HCT116 (cell line): ENCODE data around the gene ERG. TPM values are rescaled to one million over a fixed set of nuclear protein-coding genes. Genes with fewer than 3 reads are reported as not detected.

Experiments used
- ATAC-seq: fragments of 200-7000 bp; cut with Tn5 transposase; 2 replicates; pipeline ENCODE4 v1.9.1; 2020; ENCODE audit warnings: mild to moderate bottlenecking, moderate library complexity
- BruUV-seq: library from RNA; stranded (reverse); fragments of 400-500 nt; replicated peaks from 2 replicates; lab custom pipeline; 2021; lab: Mats Ljungman, UMichigan
- CTCF ChIA-PET: fragments of 300-600 bp; sonication (Branson Sonifier 250); formaldehyde crosslinking; loops from one replicate; lab custom pipeline; 2021; ENCODE audit warnings: antibody characterized with exemption; lab: Charles Lee
- POLR2A ChIA-PET: fragments of 300-600, 350-600 bp; sonication (Branson Sonifier 250); formaldehyde crosslinking; loops from one replicate; lab custom pipeline; 2021; ENCODE audit warnings: antibody characterized with exemption; lab: Charles Lee
- RAD21 ChIA-PET, 2 experiments: fragments of 300-600 bp; sonication (Branson Sonifier 250); formaldehyde crosslinking; loops; one replicate each; lab custom pipeline; 2023; ENCODE audit warnings: low total read pairs in 2 of 2; ENCODE audit not compliant: uncharacterized antibody in 2 of 2, unreplicated experiment in 2 of 2, low non-redundant PET in 1 of 2; lab: Charles Lee
- DNase-seq: peaks from one replicate; pipeline ENCODE4 v3.0.0-alpha.2; 2010; ENCODE audit warnings: low read depth, low spot score
- H2AFZ ChIP-seq: fragments of 200-600 bp; shearing (Covaris generic), sonication (generic); 2 replicates; pipeline ENCODE4 v1.6.1; 2017; ENCODE audit warnings: low read depth, mixed run types, mixed read lengths, antibody characterized with exemption, low read length; ENCODE audit not compliant: poor library complexity, severe bottlenecking
- H3K27ac ChIP-seq: 2 replicates; pipeline ENCODE4 v1.5.1; 2012; ENCODE audit warnings: low read depth, low read length
- H3K27me3 ChIP-seq: fragments of 200-600 bp; sonication (generic); 2 replicates; pipeline ENCODE4 v1.6.1; 2016; ENCODE audit warnings: mixed run types, low read length, mixed read lengths; ENCODE audit not compliant: insufficient read depth
- H3K36me3 ChIP-seq, 2 experiments: fragments of 200-500 bp in 1 of 2; fragments of 200-600 bp in 1 of 2; sonication (Bioruptor generic) in 1 of 2; sonication (generic) in 1 of 2; 2 replicates each; pipeline versions ENCODE4 v1.5.1 to v1.6.1; 2014 to 2016; ENCODE audit warnings: low read length in 2 of 2, inconsistent platforms in 1 of 2, mixed read lengths in 1 of 2, mixed run types in 1 of 2; ENCODE audit not compliant: insufficient read depth in 2 of 2, control insufficient read depth in 1 of 2
- H3K4me1 ChIP-seq, 2 experiments: fragments of 200-600 bp in 1 of 2; sonication (generic) in 1 of 2; 2 replicates each; pipeline versions ENCODE4 v1.5.1 to v1.6.1; 2012 to 2017; ENCODE audit warnings: low read length in 2 of 2, inconsistent platforms in 1 of 2, mild to moderate bottlenecking in 1 of 2, mixed read lengths in 1 of 2, mixed run types in 1 of 2, moderate library complexity in 1 of 2; ENCODE audit not compliant: insufficient read depth in 2 of 2, control insufficient read depth in 1 of 2
- H3K4me2 ChIP-seq: fragments of 200-600 bp; sonication (generic); 2 replicates; pipeline ENCODE4 v1.6.1; 2017; ENCODE audit warnings: mixed run types, low read length, mixed read lengths
- H3K4me3 ChIP-seq, 2 experiments: fragments of 200-600 bp in 1 of 2; sonication (generic) in 1 of 2; replicated peaks in 1 of 2; 2 replicates each; pipeline ENCODE4 v1.5.1; 2011 to 2016; ENCODE audit warnings: low read length in 2 of 2, control low read depth in 1 of 2, low read depth in 1 of 2, mild to moderate bottlenecking in 1 of 2, mixed read lengths in 1 of 2, mixed run types in 1 of 2
- H3K79me2 ChIP-seq: fragments of 200-600 bp; sonication (generic); 2 replicates; pipeline ENCODE4 v1.6.1; 2017; ENCODE audit warnings: mild to moderate bottlenecking, mixed run types, low read length, moderate library complexity, mixed read lengths; ENCODE audit not compliant: insufficient read depth
- H3K9ac ChIP-seq: fragments of 200-600 bp; sonication (generic); 2 replicates; pipeline ENCODE4 v1.6.1; 2016; ENCODE audit warnings: low read length, mixed read lengths
- H3K9me2 ChIP-seq: fragments of 200-600 bp; sonication (generic), shearing (Covaris generic); 2 replicates; pipeline ENCODE4 v1.6.1; 2017; ENCODE audit warnings: mixed run types, mild to moderate bottlenecking, moderate library complexity; ENCODE audit not compliant: insufficient read depth
- H3K9me3 ChIP-seq, 2 experiments: fragments of 200-500 bp in 1 of 2; fragments of 200-600 bp in 1 of 2; sonication (Bioruptor generic) in 1 of 2; sonication (generic) in 1 of 2; 2 replicates each; pipeline ENCODE4 v1.6.1; 2014 to 2017; ENCODE audit warnings: low read length in 2 of 2, mixed read lengths in 2 of 2, inconsistent platforms in 1 of 2, low read depth in 1 of 2, mild to moderate bottlenecking in 1 of 2, mixed run types in 1 of 2, moderate library complexity in 1 of 2; ENCODE audit not compliant: control insufficient read depth in 1 of 2, insufficient read depth in 1 of 2
- H4K20me1 ChIP-seq: fragments of 200-600 bp; sonication (generic), shearing (Covaris generic); 2 replicates; pipeline ENCODE4 v1.6.1; 2017; ENCODE audit warnings: mixed run types, mild to moderate bottlenecking, moderate library complexity; ENCODE audit not compliant: insufficient read depth
- ATF3 ChIP-seq: IDR thresholded peaks from 2 replicates; pipeline ENCODE4 v1.6.1; 2012
- CEBPB ChIP-seq: IDR thresholded peaks from 2 replicates; pipeline ENCODE4 v1.6.1; 2012; ENCODE audit warnings: low read depth
- EZH2 ChIP-seq: fragments of 200-600 bp; sonication (generic); IDR thresholded peaks from 2 replicates; pipeline ENCODE4 v1.6.1; 2017; ENCODE audit warnings: antibody characterized with exemption, mixed run types
- EZH2phosphoT487 ChIP-seq: fragments of 200-600 bp; IDR thresholded peaks from 2 replicates; pipeline ENCODE4 v1.6.1; 2018; ENCODE audit warnings: antibody characterized with exemption, borderline replicate concordance
- FOSL1 ChIP-seq: IDR thresholded peaks from 2 replicates; pipeline ENCODE4 v1.6.1; 2012; ENCODE audit warnings: low read depth
- POLR2AphosphoS5 ChIP-seq: IDR thresholded peaks from 2 replicates; pipeline ENCODE4 v1.6.1; 2011; ENCODE audit warnings: mild to moderate bottlenecking, low read depth, low read length, moderate library complexity
- RAD21 ChIP-seq: IDR thresholded peaks from 2 replicates; pipeline ENCODE4 v1.6.1; 2012; ENCODE audit warnings: low read depth, mild to moderate bottlenecking
- TCF7L2 ChIP-seq: IDR thresholded peaks from 2 replicates; pipeline ENCODE4 v1.7.0; 2011; ENCODE audit warnings: borderline replicate concordance, inconsistent platforms; ENCODE audit not compliant: insufficient read depth, insufficient read length; ENCODE audit errors: extremely low read depth
- intact Hi-C: fragments of 100-400 bp; cut with micrococcal nuclease; formaldehyde crosslinking; loops from 2 replicates; pipeline ENCODE4 v1.10.0; 2022
- total RNA-seq: library from RNA; stranded (reverse); gene quantifications from one replicate; pipeline ENCODE4 v1.2.1, GENCODE V29; 2021; ENCODE audit not compliant: unreplicated experiment
- TF ChIP-seq, protein P1 (sequence below): IDR thresholded peaks from 2 replicates; pipeline ENCODE4 v1.6.1; 2012; ENCODE audit warnings: low read depth
- TF ChIP-seq, protein P2 (sequence below): IDR thresholded peaks from 2 replicates; pipeline ENCODE4 v1.6.1; 2011; ENCODE audit warnings: mild to moderate bottlenecking, low read length, moderate library complexity; ENCODE audit not compliant: insufficient replicate concordance; ENCODE audit errors: extremely low read depth
- TF ChIP-seq, protein P3 (sequence below), 3 experiments: fragments of 200-600 bp in 1 of 3; sonication (generic) in 1 of 3; IDR thresholded peaks in 2 of 3; conservative IDR thresholded peaks in 1 of 3; 2 replicates each; pipeline ENCODE4 v1.5.1; 2012 to 2017; ENCODE audit warnings: low read depth in 2 of 3, low read length in 2 of 3, antibody characterized with exemption in 1 of 3, borderline replicate concordance in 1 of 3, control low read depth in 1 of 3, mild to moderate bottlenecking in 1 of 3, mixed read lengths in 1 of 3, mixed run types in 1 of 3, moderate library complexity in 1 of 3; ENCODE audit not compliant: insufficient read depth in 1 of 3

The ERG gene
- total RNA-seq, 1 experiment from 2014 or later: 0.17 TPM

DNA sequence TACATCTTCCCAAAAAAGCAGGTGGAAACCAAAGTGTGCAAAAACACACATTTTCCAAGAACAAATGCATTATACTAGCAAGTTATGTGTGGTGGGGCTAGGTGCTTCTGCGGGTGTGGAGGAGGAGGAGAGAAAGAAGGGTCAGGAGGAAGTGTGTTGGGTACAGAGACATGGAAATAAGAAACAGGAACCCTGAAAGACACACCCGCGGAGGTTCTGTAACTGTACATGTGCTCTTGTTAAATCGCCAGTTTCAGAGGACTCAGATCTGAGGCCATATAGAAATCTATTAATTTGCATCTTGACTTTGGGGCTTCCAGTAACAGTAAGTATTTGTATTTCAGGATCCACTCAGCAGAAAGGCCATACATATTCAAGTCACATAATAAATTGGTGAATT is 30.9 kb downstream of the ERG start:
- no peaks in the 10 kb centered on the region for H3K9me2 ChIP-seq
- intact Hi-C loops: no loop called here
- no TSS peak for BruUV-seq
- no peaks in the 10 kb centered on the region for H3K9me3 ChIP-seq
- H3K9ac ChIP-seq: no peak overlapping the region
- RAD21 ChIA-PET: no interaction called here
- POLR2A ChIA-PET: no interaction called here
- H3K27ac ChIP-seq: no peak overlapping the region
- TF ChIP-seq, protein P1, sequence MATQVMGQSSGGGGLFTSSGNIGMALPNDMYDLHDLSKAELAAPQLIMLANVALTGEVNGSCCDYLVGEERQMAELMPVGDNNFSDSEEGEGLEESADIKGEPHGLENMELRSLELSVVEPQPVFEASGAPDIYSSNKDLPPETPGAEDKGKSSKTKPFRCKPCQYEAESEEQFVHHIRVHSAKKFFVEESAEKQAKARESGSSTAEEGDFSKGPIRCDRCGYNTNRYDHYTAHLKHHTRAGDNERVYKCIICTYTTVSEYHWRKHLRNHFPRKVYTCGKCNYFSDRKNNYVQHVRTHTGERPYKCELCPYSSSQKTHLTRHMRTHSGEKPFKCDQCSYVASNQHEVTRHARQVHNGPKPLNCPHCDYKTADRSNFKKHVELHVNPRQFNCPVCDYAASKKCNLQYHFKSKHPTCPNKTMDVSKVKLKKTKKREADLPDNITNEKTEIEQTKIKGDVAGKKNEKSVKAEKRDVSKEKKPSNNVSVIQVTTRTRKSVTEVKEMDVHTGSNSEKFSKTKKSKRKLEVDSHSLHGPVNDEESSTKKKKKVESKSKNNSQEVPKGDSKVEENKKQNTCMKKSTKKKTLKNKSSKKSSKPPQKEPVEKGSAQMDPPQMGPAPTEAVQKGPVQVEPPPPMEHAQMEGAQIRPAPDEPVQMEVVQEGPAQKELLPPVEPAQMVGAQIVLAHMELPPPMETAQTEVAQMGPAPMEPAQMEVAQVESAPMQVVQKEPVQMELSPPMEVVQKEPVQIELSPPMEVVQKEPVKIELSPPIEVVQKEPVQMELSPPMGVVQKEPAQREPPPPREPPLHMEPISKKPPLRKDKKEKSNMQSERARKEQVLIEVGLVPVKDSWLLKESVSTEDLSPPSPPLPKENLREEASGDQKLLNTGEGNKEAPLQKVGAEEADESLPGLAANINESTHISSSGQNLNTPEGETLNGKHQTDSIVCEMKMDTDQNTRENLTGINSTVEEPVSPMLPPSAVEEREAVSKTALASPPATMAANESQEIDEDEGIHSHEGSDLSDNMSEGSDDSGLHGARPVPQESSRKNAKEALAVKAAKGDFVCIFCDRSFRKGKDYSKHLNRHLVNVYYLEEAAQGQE: no peak
- TF ChIP-seq ATF3 (no peak), TCF7L2 (no peak)
- H3K36me3 ChIP-seq: no peaks in the 10 kb centered on the region
- ATAC-seq (no peak), DNase-seq (no peak)
- no peaks in the 10 kb centered on the region for H4K20me1 ChIP-seq
- H3K79me2 ChIP-seq: no peaks in the 10 kb centered on the region
- no peak overlapping the region for H2AFZ ChIP-seq
- H3K4me2 ChIP-seq: no peak overlapping the region
- peaks cover 19% of the 10 kb centered on the region for H3K27me3 ChIP-seq
- no peaks in the 10 kb centered on the region for H3K4me1 ChIP-seq
- CTCF ChIA-PET: no interaction called here
- H3K4me3 ChIP-seq: no peak overlapping the region

GRCh38 chr21:38460171-38460742 is 38.0 kb downstream of the ERG start:
- Histone ChIP-seq H3K27ac (no peak overlapping the region), H3K36me3 (no peaks in the 10 kb centered on the region), H3K27me3 (0 out of 2 replicates have a peak, but pooled peaks cover 4% of the 10 kb centered on the region), H3K9me2 (no peaks in the 10 kb centered on the region), H3K9me3 (no peaks in the 10 kb centered on the region), H3K4me1 (no peaks in the 10 kb centered on the region), H3K79me2 (no peaks in the 10 kb centered on the region), H4K20me1 (no peaks in the 10 kb centered on the region), H3K4me2 (no peak overlapping the region), H3K4me3 (no peak overlapping the region), H3K9ac (no peak overlapping the region), H2AFZ (no peak overlapping the region)
- no TSS peak for BruUV-seq
- ChIA-PET RAD21 (no interaction called here), POLR2A (no interaction called here), CTCF (no interaction called here)
- intact Hi-C loops: no loop called here
- DNase-seq (no peak), ATAC-seq (no peak)
- TF ChIP-seq, protein P2, sequence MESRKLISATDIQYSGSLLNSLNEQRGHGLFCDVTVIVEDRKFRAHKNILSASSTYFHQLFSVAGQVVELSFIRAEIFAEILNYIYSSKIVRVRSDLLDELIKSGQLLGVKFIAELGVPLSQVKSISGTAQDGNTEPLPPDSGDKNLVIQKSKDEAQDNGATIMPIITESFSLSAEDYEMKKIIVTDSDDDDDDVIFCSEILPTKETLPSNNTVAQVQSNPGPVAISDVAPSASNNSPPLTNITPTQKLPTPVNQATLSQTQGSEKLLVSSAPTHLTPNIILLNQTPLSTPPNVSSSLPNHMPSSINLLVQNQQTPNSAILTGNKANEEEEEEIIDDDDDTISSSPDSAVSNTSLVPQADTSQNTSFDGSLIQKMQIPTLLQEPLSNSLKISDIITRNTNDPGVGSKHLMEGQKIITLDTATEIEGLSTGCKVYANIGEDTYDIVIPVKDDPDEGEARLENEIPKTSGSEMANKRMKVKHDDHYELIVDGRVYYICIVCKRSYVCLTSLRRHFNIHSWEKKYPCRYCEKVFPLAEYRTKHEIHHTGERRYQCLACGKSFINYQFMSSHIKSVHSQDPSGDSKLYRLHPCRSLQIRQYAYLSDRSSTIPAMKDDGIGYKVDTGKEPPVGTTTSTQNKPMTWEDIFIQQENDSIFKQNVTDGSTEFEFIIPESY: no peak
- no peak for TF ChIP-seq CEBPB
- no peak for TF ChIP-seq POLR2AphosphoS5
- TF ChIP-seq EZH2phosphoT487: no peak
- TF ChIP-seq FOSL1: no peak
- no peak for TF ChIP-seq EZH2
- TF ChIP-seq, protein P3, sequence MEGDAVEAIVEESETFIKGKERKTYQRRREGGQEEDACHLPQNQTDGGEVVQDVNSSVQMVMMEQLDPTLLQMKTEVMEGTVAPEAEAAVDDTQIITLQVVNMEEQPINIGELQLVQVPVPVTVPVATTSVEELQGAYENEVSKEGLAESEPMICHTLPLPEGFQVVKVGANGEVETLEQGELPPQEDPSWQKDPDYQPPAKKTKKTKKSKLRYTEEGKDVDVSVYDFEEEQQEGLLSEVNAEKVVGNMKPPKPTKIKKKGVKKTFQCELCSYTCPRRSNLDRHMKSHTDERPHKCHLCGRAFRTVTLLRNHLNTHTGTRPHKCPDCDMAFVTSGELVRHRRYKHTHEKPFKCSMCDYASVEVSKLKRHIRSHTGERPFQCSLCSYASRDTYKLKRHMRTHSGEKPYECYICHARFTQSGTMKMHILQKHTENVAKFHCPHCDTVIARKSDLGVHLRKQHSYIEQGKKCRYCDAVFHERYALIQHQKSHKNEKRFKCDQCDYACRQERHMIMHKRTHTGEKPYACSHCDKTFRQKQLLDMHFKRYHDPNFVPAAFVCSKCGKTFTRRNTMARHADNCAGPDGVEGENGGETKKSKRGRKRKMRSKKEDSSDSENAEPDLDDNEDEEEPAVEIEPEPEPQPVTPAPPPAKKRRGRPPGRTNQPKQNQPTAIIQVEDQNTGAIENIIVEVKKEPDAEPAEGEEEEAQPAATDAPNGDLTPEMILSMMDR (IDR thresholded peaks at IDR 0.05 in 2 of 3, conservative IDR thresholded peaks at IDR 0.05 in 1 of 3; ENCODE audit: borderline replicate concordance in 1 of 3, insufficient read depth in 1 of 3, low read depth in 2 of 3, low read length in 2 of 3): no peak
- TF ChIP-seq RAD21: no peak
